Thyroid gland (tissue), 4 donors: ENCODE measurements around the gene NDUFS6. TPM values are rescaled to one million over a fixed set of nuclear protein-coding genes. Genes with fewer than 3 reads are reported as not detected.

Source experiments
- DNase-seq, 2 donors: peaks; one replicate each; pipeline ENCODE4 v3.0.0-alpha.2; 2019
- H3K27ac ChIP-seq, 3 donors: fragments of 200-600 bp; sonication (generic); 1 replicate in 2 of 3; 2 replicates in 1 of 3; pipeline ENCODE4 v1.5.1; 2016 to 2019; ENCODE audit warnings: mild to moderate bottlenecking in 1 of 3, moderate library complexity in 1 of 3
- H3K27me3 ChIP-seq: fragments of 200-600 bp; sonication (generic); one replicate; pipeline ENCODE4 v1.5.1; 2019
- H3K36me3 ChIP-seq, 2 donors: fragments of 200-600 bp; sonication (generic); one replicate each; pipeline ENCODE4 v1.5.1; 2016 to 2019
- H3K4me1 ChIP-seq, 2 donors: fragments of 200-600 bp; sonication (generic); one replicate each; pipeline ENCODE4 v1.5.1; 2017 to 2019
- H3K4me3 ChIP-seq, 3 donors: fragments of 200-600 bp; sonication (generic); replicated peaks in 1 of 3; 1 replicate in 2 of 3; 2 replicates in 1 of 3; pipeline ENCODE4 v1.5.1; 2016; ENCODE audit warnings: mild to moderate bottlenecking in 1 of 3
- H3K9me3 ChIP-seq: fragments of 200-600 bp; sonication (generic); one replicate; pipeline ENCODE4 v1.5.1; 2017
- CTCF ChIP-seq, 6 experiments: fragments of 200-600 bp in 3 of 6; fragments of 450-650 bp in 3 of 6; sonication (generic) in 3 of 6; IDR thresholded peaks; one replicate each; pipeline ENCODE4 v1.5.1; 2016 to 2019; ENCODE audit warnings: antibody characterized with exemption in 6 of 6, mild to moderate bottlenecking in 2 of 6, inconsistent platforms in 1 of 6, moderate library complexity in 1 of 6
- POLR2A ChIP-seq, 2 donors: fragments of 450-650 bp; IDR thresholded peaks; one replicate each; pipeline ENCODE4 v1.6.1; 2017; ENCODE audit warnings: antibody characterized with exemption in 2 of 2, mild to moderate bottlenecking in 2 of 2, moderate library complexity in 1 of 2
- WGBS, 2 donors: methylation state at CpG; one replicate each; pipeline ENCODE4 v1.1.5; 2017; 5-methylcytosine and 5-hydroxymethylcytosine counted together
- intact Hi-C: fragments of 100-400 bp; cut with DNase I; formaldehyde crosslinking; loops from one replicate; pipeline ENCODE4 v1.15.1; 2023
- total RNA-seq, 4 donors: library from RNA; depleted of rRNA; stranded (reverse); fragments of >200 nt; gene quantifications; one replicate each; pipeline ENCODE4 v1.2.3, GENCODE V29; 2016

Gene NDUFS6
- total RNA-seq, 4 donors from 2014 or later = 35.8 to 127 (median 54.4) TPM

- peaks cover 9 to 16% of the 10 kb centered on the region in 2 donors for H3K36me3 ChIP-seq
- 76 to 90% methylated on average over 11 to 16 of the region's 17 CpGs for WGBS, 2 donors
- H3K4me3 ChIP-seq = no peak overlapping the region
- no peaks in the 10 kb centered on the region for H3K9me3 ChIP-seq
- H3K27ac ChIP-seq = no peak overlapping the region
- intact Hi-C loops = loop anchor here (10.0 kb wide), 1 partner anchor 450 kb away; the partner anchor contains the start of gene CLPTM1L
- H3K27me3 ChIP-seq = no peaks in the 10 kb centered on the region
- DNase-seq = no peak
- TF ChIP-seq POLR2A (IDR thresholded peaks at IDR 0.05) (no peak), CTCF (IDR thresholded peaks at IDR 0.05) (no peak)
- H3K4me1 ChIP-seq = peaks cover 4 to 6% of the 10 kb centered on the region in 2 donors
Measured at GRCh38 chr5:1794901-1795290, 6.3 kb upstream of the NDUFS6 start.

GRCh38 chr5:1795506-1795905, 5.7 kb upstream of the NDUFS6 start:
- H3K4me1 ChIP-seq = peaks cover 4 to 6% of the 10 kb centered on the region in 2 donors
- intact Hi-C loops = loop anchor here (10.0 kb wide), 1 partner anchor 451 kb away; the partner anchor contains the start of gene CLPTM1L
- H3K4me3 ChIP-seq = no peak overlapping the region
- no peak overlapping the region for H3K27ac ChIP-seq
- no peak for TF ChIP-seq CTCF (IDR thresholded peaks at IDR 0.05)
- TF ChIP-seq POLR2A (IDR thresholded peaks at IDR 0.05) = no peak
- DNase-seq = no peak
- H3K36me3 ChIP-seq = peaks cover 9 to 16% of the 10 kb centered on the region in 2 donors
- no peaks in the 10 kb centered on the region for H3K27me3 ChIP-seq
- H3K9me3 ChIP-seq = no peaks in the 10 kb centered on the region
- 80 to 81% methylated on average over 12 to 13 of the region's 13 CpGs for WGBS, 2 donors

GRCh38 chr5:1795931-1796330, 5.3 kb upstream of the NDUFS6 start:
- H3K4me1 ChIP-seq = peaks cover 4 to 6% of the 10 kb centered on the region in 2 donors
- DNase-seq = no peak
- 85 to 94% methylated on average over 3 to 5 of the region's 8 CpGs for WGBS, 2 donors
- no peak overlapping the region for H3K27ac ChIP-seq
- H3K36me3 ChIP-seq = peaks cover 9 to 16% of the 10 kb centered on the region in 2 donors
- H3K9me3 ChIP-seq = no peaks in the 10 kb centered on the region
- H3K4me3 ChIP-seq = no peak overlapping the region
- intact Hi-C loops = loop anchor here (10.0 kb wide), 1 partner anchor 451 kb away; the partner anchor contains the start of gene CLPTM1L
- no peaks in the 10 kb centered on the region for H3K27me3 ChIP-seq
- TF ChIP-seq POLR2A (IDR thresholded peaks at IDR 0.05) = no peak

- DNase-seq = no peak
- no peaks in the 10 kb centered on the region for H3K9me3 ChIP-seq
- no peak overlapping the region for H3K4me3 ChIP-seq
- no peaks in the 10 kb centered on the region for H3K27me3 ChIP-seq
- no peak for TF ChIP-seq POLR2A (IDR thresholded peaks at IDR 0.05)
- TF ChIP-seq CTCF (IDR thresholded peaks at IDR 0.05) = no peak
- H3K4me1 ChIP-seq = peaks cover 4 to 6% of the 10 kb centered on the region in 2 donors
- WGBS, 2 donors = 89 to 91% methylated on average over 15 to 18 of the region's 21 CpGs
- peaks cover 9 to 16% of the 10 kb centered on the region in 2 donors for H3K36me3 ChIP-seq
- intact Hi-C loops = loop anchor here (10.0 kb wide), 1 partner anchor 452 kb away; the partner anchor contains the start of gene CLPTM1L
- H3K27ac ChIP-seq = no peak overlapping the region
Measured at GRCh38 chr5:1796371-1797102, 4.7 kb upstream of the NDUFS6 start.

- TF ChIP-seq CTCF (IDR thresholded peaks at IDR 0.05) (no peak), POLR2A (IDR thresholded peaks at IDR 0.05) (no peak)
- DNase-seq = no peak
- Histone ChIP-seq H3K4me1 (peaks cover 4 to 10% of the 10 kb centered on the region in 2 donors), H3K27ac (no peak overlapping the region), H3K9me3 (no peaks in the 10 kb centered on the region), H3K4me3 (no peak overlapping the region), H3K36me3 (peaks cover 9 to 16% of the 10 kb centered on the region in 2 donors), H3K27me3 (no peaks in the 10 kb centered on the region)
- WGBS, 2 donors = 94 to 95% methylated on average over 17 to 18 of the region's 18 CpGs
- intact Hi-C loops = loop anchor here (10.0 kb wide), 1 partner anchor 452 kb away; the partner anchor contains the start of gene CLPTM1L
Measured at GRCh38 chr5:1797103-1797800, 4.0 kb upstream of the NDUFS6 start.
